Peyer's patch (tissue), 4 donors: ENCODE measurements around the gene ATMIN. TPM values are rescaled to one million over a fixed set of nuclear protein-coding genes. Genes with fewer than 3 reads are reported as not detected.

Experiments used
- DNase-seq, 3 donors: peaks; one replicate each; pipeline ENCODE4 v3.0.0-alpha.2; 2017 to 2019
- H3K27ac ChIP-seq, 4 donors: fragments of 200-600 bp; sonication (generic); one replicate each; pipeline ENCODE4 v1.5.1; 2016 to 2019
- H3K27me3 ChIP-seq, 2 donors: fragments of 200-600 bp; sonication (generic); one replicate each; pipeline ENCODE4 v1.5.1; 2019
- H3K36me3 ChIP-seq, 3 donors: fragments of 200-600 bp; sonication (generic); one replicate each; pipeline ENCODE4 v1.5.1; 2016 to 2019
- H3K4me1 ChIP-seq, 4 donors: fragments of 200-600 bp; sonication (generic); one replicate each; pipeline ENCODE4 v1.5.1; 2016 to 2019
- H3K4me3 ChIP-seq, 4 donors: fragments of 200-600 bp; sonication (generic); 1 replicate in 3 of 4; 2 replicates in 1 of 4; pipeline ENCODE4 v1.5.1; 2016 to 2019; ENCODE audit warnings: mild to moderate bottlenecking in 1 of 4
- H3K9me3 ChIP-seq, 4 donors: fragments of 200-600 bp; sonication (generic); one replicate each; pipeline ENCODE4 v1.5.1; 2016 to 2019; ENCODE audit warnings: mild to moderate bottlenecking in 1 of 4
- CTCF ChIP-seq, 6 experiments: fragments of 450-650 bp in 4 of 6; fragments of 200-600 bp in 2 of 6; sonication (generic) in 1 of 6; IDR thresholded peaks; one replicate each; pipeline ENCODE4 v1.5.1; 2017 to 2019; ENCODE audit warnings: antibody characterized with exemption in 6 of 6, mild to moderate bottlenecking in 3 of 6, moderate library complexity in 1 of 6
- POLR2A ChIP-seq, 2 donors: fragments of 450-650 bp; IDR thresholded peaks; one replicate each; pipeline ENCODE4 v1.5.1; 2017; ENCODE audit warnings: antibody characterized with exemption in 2 of 2, mild to moderate bottlenecking in 2 of 2, moderate library complexity in 2 of 2
- total RNA-seq, 4 donors: library from RNA; depleted of rRNA; stranded (reverse); fragments of >200 nt; gene quantifications; one replicate each; pipeline ENCODE4 v1.1.0, GENCODE V29; 2016

Gene ATMIN
- total RNA-seq, 4 donors from 2014 or later = 25.6 to 37.0 (median 32.6) TPM

- Histone ChIP-seq H3K4me1 (no peaks in the 10 kb centered on the region), H3K4me3 (no peak overlapping the region), H3K27me3 (no peaks in the 10 kb centered on the region), H3K36me3 (no peaks in the 10 kb centered on the region), H3K27ac (no peak overlapping the region), H3K9me3 (no peaks in the 10 kb centered on the region)
- no peak for TF ChIP-seq CTCF (IDR thresholded peaks at IDR 0.05)
- TF ChIP-seq POLR2A (IDR thresholded peaks at IDR 0.05) = no peak
- no peak for DNase-seq
Observed at GRCh38 chr16:81053761-81054160, 18.1 kb downstream of the ATMIN start.

- no peaks in the 10 kb centered on the region for H3K9me3 ChIP-seq
- H3K27ac ChIP-seq = no peak overlapping the region
Observed at GRCh38 chr16:81060576-81061306, 25.1 kb downstream of the ATMIN start.

GRCh38 chr16:81061307-81061640, 25.6 kb downstream of the ATMIN start:
- Histone ChIP-seq H3K27me3 (no peaks in the 10 kb centered on the region), H3K4me3 (no peak overlapping the region), H3K27ac (no peak overlapping the region), H3K36me3 (no peaks in the 10 kb centered on the region), H3K4me1 (no peaks in the 10 kb centered on the region), H3K9me3 (no peaks in the 10 kb centered on the region)
- DNase-seq = no peak
- no peak for TF ChIP-seq POLR2A (IDR thresholded peaks at IDR 0.05)
- no peak for TF ChIP-seq CTCF (IDR thresholded peaks at IDR 0.05)

More at GRCh38 chr16:81060576-81061306, 25.1 kb downstream of the ATMIN start:
- no peak for DNase-seq
- Histone ChIP-seq H3K4me1 (no peaks in the 10 kb centered on the region), H3K4me3 (no peak overlapping the region), H3K36me3 (no peaks in the 10 kb centered on the region), H3K27me3 (no peaks in the 10 kb centered on the region)
- TF ChIP-seq POLR2A (IDR thresholded peaks at IDR 0.05) (no peak), CTCF (IDR thresholded peaks at IDR 0.05) (no peak)

- no peak for DNase-seq
- Histone ChIP-seq H3K4me1 (no peaks in the 10 kb centered on the region), H3K36me3 (no peaks in the 10 kb centered on the region), H3K4me3 (no peak overlapping the region), H3K27ac (no peak overlapping the region), H3K9me3 (no peaks in the 10 kb centered on the region), H3K27me3 (no peaks in the 10 kb centered on the region)
- TF ChIP-seq POLR2A (IDR thresholded peaks at IDR 0.05) = no peak
Observed at GRCh38 chr16:81061871-81062608, 26.4 kb downstream of the ATMIN start.

GRCh38 chr16:81066681-81067080, 31.0 kb downstream of the ATMIN start:
- no peak for DNase-seq
- no peak for TF ChIP-seq CTCF (IDR thresholded peaks at IDR 0.05)
- no peak for TF ChIP-seq POLR2A (IDR thresholded peaks at IDR 0.05)

GRCh38 chr16:81067166-81067565, 31.5 kb downstream of the ATMIN start:
- TF ChIP-seq CTCF (IDR thresholded peaks at IDR 0.05) (no peak), POLR2A (IDR thresholded peaks at IDR 0.05) (no peak)
- H3K27me3 ChIP-seq = no peaks in the 10 kb centered on the region
- H3K27ac ChIP-seq = no peak overlapping the region
- no peak for DNase-seq
- no peaks in the 10 kb centered on the region for H3K4me1 ChIP-seq
- H3K36me3 ChIP-seq = no peaks in the 10 kb centered on the region
- no peaks in the 10 kb centered on the region for H3K9me3 ChIP-seq
- H3K4me3 ChIP-seq = no peak overlapping the region

More at GRCh38 chr16:81066681-81067080, 31.0 kb downstream of the ATMIN start:
- Histone ChIP-seq H3K27me3 (no peaks in the 10 kb centered on the region), H3K27ac (no peak overlapping the region), H3K36me3 (no peaks in the 10 kb centered on the region), H3K4me1 (no peaks in the 10 kb centered on the region), H3K9me3 (no peaks in the 10 kb centered on the region), H3K4me3 (no peak overlapping the region)
